Loucy (cell line): ENCODE results near the gene TESPA1.

Experiments used
- H2AFZ ChIP-seq: fragments of 200-600 bp; sonication (generic); 2 replicates; pipeline ENCODE4 v1.6.0; 2016; ENCODE audit warnings: antibody characterized with exemption, mild to moderate bottlenecking, low read length, moderate library complexity
- H3F3A ChIP-seq: fragments of 200-600 bp; 2 replicates; pipeline ENCODE4 v1.6.0; 2016; ENCODE audit warnings: antibody characterized with exemption, low read depth, mild to moderate bottlenecking
- H3K27me3 ChIP-seq: fragments of 200-600 bp; sonication (generic); 2 replicates; pipeline ENCODE4 v1.6.1; 2014; ENCODE audit warnings: low read length, mild to moderate bottlenecking; ENCODE audit not compliant: insufficient read depth, poor library complexity, severe bottlenecking
- H3K36me3 ChIP-seq: fragments of 200-600 bp; sonication (generic); 2 replicates; pipeline ENCODE4 v1.6.1; 2016; ENCODE audit warnings: low read length; ENCODE audit not compliant: insufficient read depth
- H3K4me1 ChIP-seq: fragments of 200-600 bp; sonication (generic); 2 replicates; pipeline ENCODE4 v1.5.1; 2014; ENCODE audit warnings: low read length, mild to moderate bottlenecking; ENCODE audit not compliant: insufficient read depth, poor library complexity, severe bottlenecking
- H3K4me2 ChIP-seq: fragments of 200-600 bp; sonication (generic); 2 replicates; pipeline ENCODE4 v1.6.0; 2014; ENCODE audit warnings: antibody characterized with exemption, low read length, low read depth, mild to moderate bottlenecking; ENCODE audit not compliant: poor library complexity, severe bottlenecking
- H3K4me3 ChIP-seq: fragments of 200-600 bp; sonication (generic); 2 replicates; pipeline ENCODE4 v1.5.1; 2014; ENCODE audit warnings: low read length, mild to moderate bottlenecking, mixed read lengths; ENCODE audit not compliant: poor library complexity, severe bottlenecking
- H3K79me2 ChIP-seq: fragments of 200-600 bp; sonication (generic); 2 replicates; pipeline ENCODE4 v1.6.1; 2014; ENCODE audit warnings: low read length; ENCODE audit not compliant: insufficient read depth
- H3K9ac ChIP-seq: fragments of 200-600 bp; sonication (generic); 2 replicates; pipeline ENCODE4 v1.6.0; 2014; ENCODE audit warnings: mild to moderate bottlenecking, low read depth, low read length, moderate library complexity; ENCODE audit not compliant: poor library complexity, severe bottlenecking
- H3K9me2 ChIP-seq: fragments of 200-600 bp; sonication (generic); replicated peaks from 2 replicates; pipeline ENCODE4 v1.6.1; 2016; ENCODE audit warnings: low read depth, low read length, mixed read lengths
- H3K9me3 ChIP-seq: fragments of 200-600 bp; sonication (generic); 2 replicates; pipeline ENCODE4 v1.6.1; 2014; ENCODE audit warnings: mild to moderate bottlenecking, antibody characterized with exemption, low read length, low read depth; ENCODE audit not compliant: insufficient read depth
- H4K20me1 ChIP-seq: fragments of 200-600 bp; sonication (generic); 2 replicates; pipeline ENCODE4 v1.6.0; 2014; ENCODE audit warnings: antibody characterized with exemption, low read length, mild to moderate bottlenecking; ENCODE audit not compliant: insufficient read depth, poor library complexity, severe bottlenecking
- EZH2phosphoT487 ChIP-seq: fragments of 200-600 bp; IDR thresholded peaks from 2 replicates; pipeline ENCODE4 v1.6.1; 2018; ENCODE audit warnings: antibody characterized with exemption, mild to moderate bottlenecking, moderate library complexity, borderline replicate concordance
- TF ChIP-seq, protein P1 (sequence below): fragments of 200-600 bp; sonication (generic); conservative IDR thresholded peaks from 2 replicates; pipeline ENCODE4 v1.5.1; 2014; ENCODE audit warnings: mild to moderate bottlenecking, antibody characterized with exemption, low read length

TESPA1 gene

GRCh38 chr12:54961190-54961589, 23.4 kb downstream of the TESPA1 start:
- Histone ChIP-seq H3K27me3 (no peaks in the 10 kb centered on the region), H3K4me3 (no peak overlapping the region), H3K79me2 (peaks cover 45% of the 10 kb centered on the region; the same call in 1 of the 2 replicates), H3K4me2 (no peak overlapping the region), H3K9me3 (no peaks in the 10 kb centered on the region), H3K9me2 (no peaks in the 10 kb centered on the region), H3F3A (peaks cover 5% of the 10 kb centered on the region; the same call in 1 of the 2 replicates), H3K9ac (no peak overlapping the region), H4K20me1 (no peaks in the 10 kb centered on the region), H2AFZ (no peak overlapping the region), H3K4me1 (peaks cover 30% of the 10 kb centered on the region), H3K36me3 (peaks cover 90% of the 10 kb centered on the region)
- no peak for TF ChIP-seq EZH2phosphoT487
- TF ChIP-seq, protein P1, sequence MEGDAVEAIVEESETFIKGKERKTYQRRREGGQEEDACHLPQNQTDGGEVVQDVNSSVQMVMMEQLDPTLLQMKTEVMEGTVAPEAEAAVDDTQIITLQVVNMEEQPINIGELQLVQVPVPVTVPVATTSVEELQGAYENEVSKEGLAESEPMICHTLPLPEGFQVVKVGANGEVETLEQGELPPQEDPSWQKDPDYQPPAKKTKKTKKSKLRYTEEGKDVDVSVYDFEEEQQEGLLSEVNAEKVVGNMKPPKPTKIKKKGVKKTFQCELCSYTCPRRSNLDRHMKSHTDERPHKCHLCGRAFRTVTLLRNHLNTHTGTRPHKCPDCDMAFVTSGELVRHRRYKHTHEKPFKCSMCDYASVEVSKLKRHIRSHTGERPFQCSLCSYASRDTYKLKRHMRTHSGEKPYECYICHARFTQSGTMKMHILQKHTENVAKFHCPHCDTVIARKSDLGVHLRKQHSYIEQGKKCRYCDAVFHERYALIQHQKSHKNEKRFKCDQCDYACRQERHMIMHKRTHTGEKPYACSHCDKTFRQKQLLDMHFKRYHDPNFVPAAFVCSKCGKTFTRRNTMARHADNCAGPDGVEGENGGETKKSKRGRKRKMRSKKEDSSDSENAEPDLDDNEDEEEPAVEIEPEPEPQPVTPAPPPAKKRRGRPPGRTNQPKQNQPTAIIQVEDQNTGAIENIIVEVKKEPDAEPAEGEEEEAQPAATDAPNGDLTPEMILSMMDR = no peak

- peaks cover 38% of the 10 kb centered on the region for H3K4me1 ChIP-seq
- no peaks in the 10 kb centered on the region for H3K27me3 ChIP-seq
- no peak overlapping the region for H3K4me3 ChIP-seq
- peaks cover 86% of the 10 kb centered on the region for H3K36me3 ChIP-seq
- H3K9me2 ChIP-seq = no peaks in the 10 kb centered on the region
- peaks cover 5% of the 10 kb centered on the region; the same call in 1 of the 2 replicates for H3F3A ChIP-seq
- H3K9me3 ChIP-seq = no peaks in the 10 kb centered on the region
- no peak overlapping the region for H2AFZ ChIP-seq
- TF ChIP-seq EZH2phosphoT487 = no peak
- TF ChIP-seq, protein P1 = no peak
- no peak overlapping the region for H3K9ac ChIP-seq
- no peak overlapping the region for H3K4me2 ChIP-seq
- no peaks in the 10 kb centered on the region for H4K20me1 ChIP-seq
- peaks cover 39% of the 10 kb centered on the region; the same call in 1 of the 2 replicates for H3K79me2 ChIP-seq
Measured at GRCh38 chr12:54959291-54960018, 25.1 kb downstream of the TESPA1 start.

DNA sequence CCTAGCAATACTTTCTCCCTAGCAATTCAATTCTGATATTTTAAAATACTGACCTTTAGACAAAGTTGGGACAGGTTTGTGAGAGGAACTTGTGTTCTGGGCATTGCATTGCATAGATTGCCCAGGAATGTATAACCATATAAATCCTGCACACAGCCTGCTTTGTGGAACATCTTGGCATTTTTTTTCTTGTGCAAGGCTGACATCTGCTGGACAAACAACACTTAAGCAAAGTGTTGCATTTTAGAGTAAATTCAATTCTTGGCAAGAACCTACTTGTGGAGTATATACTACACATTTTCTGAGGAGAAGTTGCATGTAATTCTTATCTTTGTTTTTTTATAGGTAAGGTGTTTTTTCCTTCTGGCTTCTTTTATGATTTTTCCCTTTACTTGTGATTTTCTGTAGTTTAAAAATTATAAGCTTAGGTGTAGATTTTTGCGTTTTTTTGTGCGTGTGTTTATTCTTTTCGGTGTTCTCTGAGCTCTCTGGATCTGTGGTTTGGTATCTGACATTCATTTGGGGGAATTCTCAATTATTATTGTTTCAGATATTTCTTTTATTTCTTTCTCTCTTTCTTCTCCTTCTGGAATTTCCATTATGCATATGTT, 26.4 kb downstream of the TESPA1 start:
- no peak for TF ChIP-seq EZH2phosphoT487
- TF ChIP-seq, protein P1 = peak; percentile 84
- peaks cover 5% of the 10 kb centered on the region; the same call in 1 of the 2 replicates for H3F3A ChIP-seq
- H3K79me2 ChIP-seq = peaks cover 35% of the 10 kb centered on the region; the same call in 1 of the 2 replicates
- H3K27me3 ChIP-seq = no peaks in the 10 kb centered on the region
- H3K4me1 ChIP-seq = peaks cover 38% of the 10 kb centered on the region
- no peaks in the 10 kb centered on the region for H3K9me3 ChIP-seq
- H3K9me2 ChIP-seq = no peaks in the 10 kb centered on the region
- no peaks in the 10 kb centered on the region for H4K20me1 ChIP-seq
- no peak overlapping the region for H3K9ac ChIP-seq
- H3K36me3 ChIP-seq = peaks cover 81% of the 10 kb centered on the region
- H3K4me3 ChIP-seq = no peak overlapping the region
- H2AFZ ChIP-seq = no peak overlapping the region
- no peak overlapping the region for H3K4me2 ChIP-seq
